Endothelial cell of umbilical vein (primary cell): Measurements from ENCODE around the gene VAV2. TPM values are rescaled to one million over a fixed set of nuclear protein-coding genes. Genes with fewer than 3 reads are reported as not detected.

ENCODE experiments used
- BruUV-seq: library from RNA; stranded (reverse); fragments of 400-500 nt; replicated peaks from 2 replicates; lab custom pipeline; 2021; lab: Mats Ljungman, UMichigan
- CTCF ChIA-PET: fragments of 300-600, 350-600 bp; sonication (Branson Sonifier 250); formaldehyde crosslinking; loops from one replicate; lab custom pipeline; 2021; ENCODE audit warnings: antibody characterized with exemption, inconsistent platforms; lab: Charles Lee
- POLR2A ChIA-PET: fragments of 300-600, 350-600 bp; sonication (Branson Sonifier 250); formaldehyde crosslinking; loops from one replicate; lab custom pipeline; 2021; ENCODE audit warnings: antibody characterized with exemption, inconsistent platforms; lab: Charles Lee
- DNase-seq: peaks from one replicate; pipeline ENCODE4 v3.0.0-alpha.2; 2011; ENCODE audit warnings: low read depth, low spot score
- FAIRE-seq: peaks from 2 replicates; lab custom pipeline; 2011; peaks lifted over from hg19 to GRCh38; lab: Jason Lieb, UNC
- H2AFZ ChIP-seq: 2 replicates; pipeline ENCODE4 v1.6.0; 2012; ENCODE audit warnings: low read depth, low read length, control low read depth, inconsistent platforms
- H3K27ac ChIP-seq: 2 replicates; pipeline ENCODE4 v1.5.1; 2011; ENCODE audit warnings: low read depth, mild to moderate bottlenecking, control low read depth, low read length, moderate library complexity; ENCODE audit not compliant: insufficient read depth
- H3K27me3 ChIP-seq, 2 experiments: 2 replicates each; pipeline versions ENCODE4 v1.6.0 to v1.6.1; 2011; ENCODE audit warnings: low read length in 2 of 2, mixed read lengths in 1 of 2; ENCODE audit not compliant: control insufficient read depth in 2 of 2, insufficient read depth in 2 of 2
- H3K36me3 ChIP-seq, 2 experiments: 2 replicates in 1 of 2; 3 replicates in 1 of 2; pipeline ENCODE4 v1.5.1; 2011; ENCODE audit warnings: low read length in 2 of 2, mild to moderate bottlenecking in 1 of 2, moderate library complexity in 1 of 2; ENCODE audit not compliant: control insufficient read depth in 2 of 2, insufficient read depth in 2 of 2; ENCODE audit errors: extremely low read depth in 1 of 2
- H3K4me1 ChIP-seq: 3 replicates; pipeline ENCODE4 v1.5.1; 2011; ENCODE audit warnings: mild to moderate bottlenecking, low read length; ENCODE audit not compliant: control insufficient read depth, insufficient read depth; ENCODE audit errors: extremely low read depth
- H3K4me2 ChIP-seq: 2 replicates; pipeline ENCODE4 v1.6.1; 2011; ENCODE audit warnings: low read length, control low read depth, mixed read lengths; ENCODE audit not compliant: insufficient read depth
- H3K4me3 ChIP-seq, 3 experiments: fragments of 200-600 bp in 1 of 3; sonication (generic), shearing (Covaris generic) in 1 of 3; replicated peaks in 1 of 3; 2 replicates each; pipeline ENCODE4 v1.5.1; 2011 to 2016; ENCODE audit warnings: control low read depth in 3 of 3, low read length in 3 of 3, mild to moderate bottlenecking in 2 of 3, inconsistent platforms in 1 of 3, low read depth in 1 of 3, moderate library complexity in 1 of 3; ENCODE audit not compliant: insufficient read depth in 1 of 3
- H3K79me2 ChIP-seq: 2 replicates; pipeline ENCODE4 v1.6.0; 2012; ENCODE audit warnings: low read length, inconsistent platforms; ENCODE audit not compliant: control insufficient read depth, insufficient read depth
- H3K9ac ChIP-seq: replicated peaks from 2 replicates; pipeline ENCODE3; 2011; ENCODE audit warnings: low read length, control low read depth; ENCODE audit not compliant: insufficient read depth; ENCODE audit errors: extremely low read depth
- H3K9me1 ChIP-seq: replicated peaks from 3 replicates; pipeline ENCODE4 v1.6.0; 2011; ENCODE audit warnings: mild to moderate bottlenecking, low read length; ENCODE audit not compliant: control insufficient read depth, insufficient read depth; ENCODE audit errors: extremely low read depth
- H3K9me3 ChIP-seq: replicated peaks from 2 replicates; pipeline ENCODE4 v1.5.1; 2012; ENCODE audit warnings: low read length, inconsistent platforms; ENCODE audit not compliant: control insufficient read depth, insufficient read depth
- H4K20me1 ChIP-seq: replicated peaks from 2 replicates; pipeline ENCODE3; 2011; ENCODE audit warnings: mild to moderate bottlenecking, low read length; ENCODE audit not compliant: control insufficient read depth, insufficient read depth; ENCODE audit errors: extremely low read depth
- CTCF ChIP-seq, 2 donors: IDR thresholded peaks; 1 replicate in 1 of 2; 2 replicates in 1 of 2; pipeline ENCODE4 v1.5.1; 2011; ENCODE audit warnings: low read length in 2 of 2, mild to moderate bottlenecking in 2 of 2, moderate library complexity in 2 of 2, control low read depth in 1 of 2, inconsistent platforms in 1 of 2, low read depth in 1 of 2; ENCODE audit not compliant: insufficient read depth in 1 of 2; ENCODE audit errors: extremely low read depth in 1 of 2
- EZH2 ChIP-seq: IDR thresholded peaks from 2 replicates; pipeline ENCODE4 v1.6.1; 2012; ENCODE audit warnings: borderline replicate concordance, low read depth, mild to moderate bottlenecking, moderate library complexity, low read length, inconsistent platforms; ENCODE audit not compliant: severe bottlenecking
- GATA2 ChIP-seq: IDR thresholded peaks from 2 replicates; pipeline ENCODE4 v1.7.0; 2011; ENCODE audit warnings: low read depth, mild to moderate bottlenecking, moderate library complexity, mixed read lengths, low read length; ENCODE audit not compliant: insufficient read length, insufficient read depth
- MAX ChIP-seq: IDR thresholded peaks from 2 replicates; pipeline ENCODE4 v1.6.1; 2011; ENCODE audit not compliant: insufficient read depth, insufficient read length
- MYC ChIP-seq: IDR thresholded peaks from one replicate; pipeline ENCODE4 v1.6.1; 2011; ENCODE audit warnings: mild to moderate bottlenecking, low read depth, low read length
- POLR2A ChIP-seq: IDR thresholded peaks from 2 replicates; pipeline ENCODE4 v1.6.1; 2012; ENCODE audit warnings: low read depth, mild to moderate bottlenecking, control low read depth, low read length
- POLR2AphosphoS5 ChIP-seq: IDR thresholded peaks from 2 replicates; pipeline ENCODE4 v1.6.1; 2012; ENCODE audit warnings: low read depth, mild to moderate bottlenecking, control low read depth, low read length, moderate library complexity; ENCODE audit not compliant: insufficient read depth
- dilution Hi-C: fragments of 300-500 bp; cut with MboI; formaldehyde crosslinking; loops from one replicate; pipeline ENCODE4 v1.15.0; 2019; ENCODE audit warnings: low sequenced_read_pairs; ENCODE audit not compliant: extremely low pct_ligation_motif_present
- intact Hi-C: fragments of 100-400 bp; cut with micrococcal nuclease; formaldehyde crosslinking; loops from one replicate; pipeline ENCODE4 v1.10.0; 2022
- polyA plus RNA-seq, 4 experiments: library from polyadenylated mRNA; depleted of rRNA in 3 of 4; stranded (reverse) in 3 of 4; unstranded in 1 of 4; fragments of >200 nt; gene quantifications; 2 replicates each; pipeline versions ENCODE4 v1.2.1 to v1.2.3, GENCODE V29; 2011 to 2012; ENCODE audit warnings: missing spikeins in 1 of 4
- total RNA-seq: library from RNA; stranded (reverse); gene quantifications from 2 replicates; pipeline ENCODE4 v1.2.3, GENCODE V29; 2021

VAV2 gene
- total and polyA plus RNA-seq, 2 donors (not counting 3 experiments of a cell fraction or from before 2014, with no cell fraction given), result 10.6 to 30.6 TPM

DNA sequence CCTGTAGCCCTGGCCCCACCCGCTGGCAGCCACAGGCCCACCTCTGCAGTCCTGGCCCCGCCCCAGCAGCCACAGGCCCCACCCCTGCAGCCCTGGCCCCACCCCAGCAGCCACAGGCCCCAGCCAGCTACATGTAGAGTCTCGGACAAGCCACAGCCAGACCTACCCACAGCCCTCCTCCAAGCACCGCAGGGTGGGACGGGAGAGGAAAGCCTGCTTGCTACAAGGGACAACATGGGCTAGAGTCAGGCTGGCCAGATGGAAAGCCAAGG lies 204.4 kb downstream of the VAV2 start:
- TF ChIP-seq POLR2AphosphoS5, result no peak
- no peak for TF ChIP-seq CTCF (IDR thresholded peaks at IDR 0.05; ENCODE audit: extremely low read depth in 1 of 2, insufficient read depth in 1 of 2, low read depth in 1 of 2, low read length in 2 of 2)
- no peak for TF ChIP-seq POLR2A
- TF ChIP-seq GATA2, result no peak
- no peak for TF ChIP-seq MYC
- TF ChIP-seq EZH2, result no peak
- no peak for TF ChIP-seq MAX
- ChIA-PET CTCF (interaction anchor here (2.6 to 4.6 kb wide), 2 partner anchors 206 to 208 kb away, joined by 9 to 41 read pairs; no protein-coding TSS in a partner anchor), POLR2A (interaction anchor here (1.1 kb wide), 1 partner anchor 203 kb away, joined by 4 read pairs; no protein-coding TSS in a partner anchor)
- no peaks in the 10 kb centered on the region for H3K9me3 ChIP-seq
- H3K9me1 ChIP-seq, result no peaks in the 10 kb centered on the region
- dilution Hi-C loops, result no loop called here
- intact Hi-C loops, result loop anchor here (1.0 to 2.0 kb wide), 3 partner anchors 57 to 167 kb away; no protein-coding TSS in a partner anchor
- no peaks in the 10 kb centered on the region for H3K27me3 ChIP-seq
- no peaks in the 10 kb centered on the region for H4K20me1 ChIP-seq
- H3K4me3 ChIP-seq, result no peak overlapping the region
- no TSS peak for BruUV-seq
- H3K4me1 ChIP-seq, result peaks cover 23% of the 10 kb centered on the region
- no peak for DNase-seq
- peaks cover 0 to 20% of the 10 kb centered on the region in 2 experiments for H3K36me3 ChIP-seq
- H3K4me2 ChIP-seq, result no peak overlapping the region
- no peak for FAIRE-seq
- no peak overlapping the region for H3K9ac ChIP-seq
- no peaks in the 10 kb centered on the region for H3K79me2 ChIP-seq
- no peak overlapping the region for H3K27ac ChIP-seq
- H2AFZ ChIP-seq, result no peak overlapping the region
